Measurements from ENCODE around the gene PVR. TPM values are rescaled to one million over a fixed set of nuclear protein-coding genes. Genes with fewer than 3 reads are reported as not detected.

The PVR gene
- polyA plus RNA-seq, 1 donor from 2014 or later = 19.1 TPM

DNA sequence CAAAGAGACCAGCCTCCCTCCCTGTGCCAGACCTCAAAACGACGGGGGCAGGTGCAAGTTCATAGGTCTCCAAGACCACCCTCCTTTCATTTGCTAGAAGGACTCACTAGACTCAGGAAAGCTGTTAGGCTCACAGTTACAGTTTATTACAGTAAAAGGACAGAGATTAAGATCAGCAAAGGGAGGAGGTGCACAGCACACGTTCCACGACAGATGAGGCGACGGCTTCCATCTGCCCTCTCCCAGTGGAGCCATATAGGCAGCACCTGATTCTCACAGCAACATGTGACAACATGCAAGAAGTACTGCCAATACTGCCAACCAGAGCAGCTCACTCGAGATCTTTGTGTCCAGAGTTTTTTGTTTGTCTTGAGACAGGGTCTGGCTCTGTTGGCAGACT lies 18.2 kb downstream of the PVR start:
- Histone ChIP-seq H3F3A (ENCODE audit: insufficient read depth, low read length, poor library complexity, severe bottlenecking) (no peaks in the 10 kb centered on the region), H2AFZ (ENCODE audit: low read depth, low read length) (no peak overlapping the region), H3K4me2 (ENCODE audit: low read length) (no peak overlapping the region), H3K27ac (ENCODE audit: low read length) (no peak overlapping the region), H3K9ac (ENCODE audit: low read length) (no peak overlapping the region), H3K9me3 (ENCODE audit: low read length) (no peaks in the 10 kb centered on the region), H3K36me3 (ENCODE audit: insufficient read depth, low read length) (peaks cover 5% of the 10 kb centered on the region), H3K79me2 (replicated peaks; ENCODE audit: insufficient read depth, low read length) (no peaks in the 10 kb centered on the region), H3K9me2 (ENCODE audit: insufficient read depth, low read length) (no peaks in the 10 kb centered on the region), H4K20me1 (ENCODE audit: insufficient read depth) (no peaks in the 10 kb centered on the region), H3K4me3 (ENCODE audit: low read length) (no peak overlapping the region), H3K27me3 (ENCODE audit: insufficient read depth, low read depth, low read length) (no peaks in the 10 kb centered on the region)
- TF ChIP-seq EZH2 (IDR thresholded peaks at IDR 0.05; ENCODE audit: borderline replicate concordance, insufficient read depth, low read length, poor library complexity, severe bottlenecking) (no peak), MXI1 (conservative IDR thresholded peaks at IDR 0.05; ENCODE audit: poor library complexity, severe bottlenecking) (no peak), EP300 (conservative IDR thresholded peaks at IDR 0.05; ENCODE audit: poor library complexity, severe bottlenecking) (no peak), TAF1 (IDR thresholded peaks at IDR 0.05; ENCODE audit: low read depth) (no peak), RAD21 (conservative IDR thresholded peaks at IDR 0.05) (no peak), POLR2AphosphoS5 (IDR thresholded peaks at IDR 0.05) (no peak), SMC3 (conservative IDR thresholded peaks at IDR 0.05; ENCODE audit: poor library complexity) (no peak)
- TF ChIP-seq, protein P1, sequence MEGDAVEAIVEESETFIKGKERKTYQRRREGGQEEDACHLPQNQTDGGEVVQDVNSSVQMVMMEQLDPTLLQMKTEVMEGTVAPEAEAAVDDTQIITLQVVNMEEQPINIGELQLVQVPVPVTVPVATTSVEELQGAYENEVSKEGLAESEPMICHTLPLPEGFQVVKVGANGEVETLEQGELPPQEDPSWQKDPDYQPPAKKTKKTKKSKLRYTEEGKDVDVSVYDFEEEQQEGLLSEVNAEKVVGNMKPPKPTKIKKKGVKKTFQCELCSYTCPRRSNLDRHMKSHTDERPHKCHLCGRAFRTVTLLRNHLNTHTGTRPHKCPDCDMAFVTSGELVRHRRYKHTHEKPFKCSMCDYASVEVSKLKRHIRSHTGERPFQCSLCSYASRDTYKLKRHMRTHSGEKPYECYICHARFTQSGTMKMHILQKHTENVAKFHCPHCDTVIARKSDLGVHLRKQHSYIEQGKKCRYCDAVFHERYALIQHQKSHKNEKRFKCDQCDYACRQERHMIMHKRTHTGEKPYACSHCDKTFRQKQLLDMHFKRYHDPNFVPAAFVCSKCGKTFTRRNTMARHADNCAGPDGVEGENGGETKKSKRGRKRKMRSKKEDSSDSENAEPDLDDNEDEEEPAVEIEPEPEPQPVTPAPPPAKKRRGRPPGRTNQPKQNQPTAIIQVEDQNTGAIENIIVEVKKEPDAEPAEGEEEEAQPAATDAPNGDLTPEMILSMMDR (IDR thresholded peaks at IDR 0.05; ENCODE audit: poor library complexity, severe bottlenecking) = no peak
- TF ChIP-seq, protein P2, sequence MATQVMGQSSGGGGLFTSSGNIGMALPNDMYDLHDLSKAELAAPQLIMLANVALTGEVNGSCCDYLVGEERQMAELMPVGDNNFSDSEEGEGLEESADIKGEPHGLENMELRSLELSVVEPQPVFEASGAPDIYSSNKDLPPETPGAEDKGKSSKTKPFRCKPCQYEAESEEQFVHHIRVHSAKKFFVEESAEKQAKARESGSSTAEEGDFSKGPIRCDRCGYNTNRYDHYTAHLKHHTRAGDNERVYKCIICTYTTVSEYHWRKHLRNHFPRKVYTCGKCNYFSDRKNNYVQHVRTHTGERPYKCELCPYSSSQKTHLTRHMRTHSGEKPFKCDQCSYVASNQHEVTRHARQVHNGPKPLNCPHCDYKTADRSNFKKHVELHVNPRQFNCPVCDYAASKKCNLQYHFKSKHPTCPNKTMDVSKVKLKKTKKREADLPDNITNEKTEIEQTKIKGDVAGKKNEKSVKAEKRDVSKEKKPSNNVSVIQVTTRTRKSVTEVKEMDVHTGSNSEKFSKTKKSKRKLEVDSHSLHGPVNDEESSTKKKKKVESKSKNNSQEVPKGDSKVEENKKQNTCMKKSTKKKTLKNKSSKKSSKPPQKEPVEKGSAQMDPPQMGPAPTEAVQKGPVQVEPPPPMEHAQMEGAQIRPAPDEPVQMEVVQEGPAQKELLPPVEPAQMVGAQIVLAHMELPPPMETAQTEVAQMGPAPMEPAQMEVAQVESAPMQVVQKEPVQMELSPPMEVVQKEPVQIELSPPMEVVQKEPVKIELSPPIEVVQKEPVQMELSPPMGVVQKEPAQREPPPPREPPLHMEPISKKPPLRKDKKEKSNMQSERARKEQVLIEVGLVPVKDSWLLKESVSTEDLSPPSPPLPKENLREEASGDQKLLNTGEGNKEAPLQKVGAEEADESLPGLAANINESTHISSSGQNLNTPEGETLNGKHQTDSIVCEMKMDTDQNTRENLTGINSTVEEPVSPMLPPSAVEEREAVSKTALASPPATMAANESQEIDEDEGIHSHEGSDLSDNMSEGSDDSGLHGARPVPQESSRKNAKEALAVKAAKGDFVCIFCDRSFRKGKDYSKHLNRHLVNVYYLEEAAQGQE (IDR thresholded peaks at IDR 0.05; ENCODE audit: borderline replicate concordance) = no peak

DNA sequence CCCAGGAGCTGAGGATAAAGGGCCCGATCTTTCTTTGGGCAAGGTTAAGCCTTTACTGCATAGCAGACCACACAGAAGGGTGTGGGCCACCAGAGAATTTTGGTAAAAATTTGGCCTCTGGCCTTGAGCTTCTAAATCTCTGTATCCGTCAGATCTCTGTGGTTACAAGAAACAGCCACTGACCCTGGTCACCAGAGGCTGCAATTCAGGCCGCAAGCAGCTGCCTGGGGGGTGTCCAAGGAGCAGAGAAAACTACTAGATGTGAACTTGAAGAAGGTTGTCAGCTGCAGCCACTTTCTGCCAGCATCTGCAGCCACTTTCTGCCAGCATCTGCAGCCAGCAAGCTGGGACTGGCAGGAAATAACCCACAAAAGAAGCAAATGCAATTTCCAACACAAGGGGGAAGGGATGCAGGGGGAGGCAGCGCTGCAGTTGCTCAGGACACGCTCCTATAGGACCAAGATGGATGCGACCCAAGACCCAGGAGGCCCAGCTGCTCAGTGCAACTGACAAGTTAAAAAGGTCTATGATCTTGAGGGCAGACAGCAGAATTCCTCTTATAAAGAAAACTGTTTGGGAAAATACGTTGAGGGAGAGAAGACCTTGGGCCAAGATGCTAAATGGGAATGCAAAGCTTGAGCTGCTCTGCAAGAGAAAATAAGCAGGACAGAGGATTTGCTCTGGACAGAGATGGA lies 19.1 kb downstream of the PVR start:
- Histone ChIP-seq H3K9ac (ENCODE audit: low read length) (no peak overlapping the region), H3K4me3 (ENCODE audit: low read length) (no peak overlapping the region), H3K36me3 (ENCODE audit: insufficient read depth, low read length) (peaks cover 5% of the 10 kb centered on the region), H3K79me2 (replicated peaks; ENCODE audit: insufficient read depth, low read length) (no peaks in the 10 kb centered on the region), H3K27ac (ENCODE audit: low read length) (no peak overlapping the region), H3K4me2 (ENCODE audit: low read length) (no peak overlapping the region), H3K9me2 (ENCODE audit: insufficient read depth, low read length) (no peaks in the 10 kb centered on the region), H3K27me3 (ENCODE audit: insufficient read depth, low read depth, low read length) (no peaks in the 10 kb centered on the region), H4K20me1 (ENCODE audit: insufficient read depth) (no peaks in the 10 kb centered on the region), H2AFZ (ENCODE audit: low read depth, low read length) (no peak overlapping the region), H3F3A (ENCODE audit: insufficient read depth, low read length, poor library complexity, severe bottlenecking) (no peaks in the 10 kb centered on the region), H3K9me3 (ENCODE audit: low read length) (no peaks in the 10 kb centered on the region)
- no peak for TF ChIP-seq RAD21 (conservative IDR thresholded peaks at IDR 0.05)
- no peak for TF ChIP-seq MXI1 (conservative IDR thresholded peaks at IDR 0.05; ENCODE audit: poor library complexity, severe bottlenecking)
- no peak for TF ChIP-seq POLR2AphosphoS5 (IDR thresholded peaks at IDR 0.05)
- TF ChIP-seq, protein P2 (IDR thresholded peaks at IDR 0.05; ENCODE audit: borderline replicate concordance) = no peak
- TF ChIP-seq, protein P1 (IDR thresholded peaks at IDR 0.05; ENCODE audit: poor library complexity, severe bottlenecking) = no peak

Measured in neural cell (in vitro differentiated cells).